Thyroid gland (tissue), 4 donors: ENCODE data around the gene UNC50.

Source experiments
- POLR2A ChIP-seq, 2 donors: fragments of 450-650 bp; IDR thresholded peaks; one replicate each; pipeline ENCODE4 v1.6.1; 2017; ENCODE audit warnings: antibody characterized with exemption in 2 of 2, mild to moderate bottlenecking in 2 of 2, moderate library complexity in 1 of 2
- TF ChIP-seq, protein P1 (sequence below), 6 experiments: fragments of 200-600 bp in 3 of 6; fragments of 450-650 bp in 3 of 6; sonication (generic) in 3 of 6; IDR thresholded peaks; one replicate each; pipeline ENCODE4 v1.5.1; 2016 to 2019; ENCODE audit warnings: antibody characterized with exemption in 6 of 6, mild to moderate bottlenecking in 2 of 6, inconsistent platforms in 1 of 6, moderate library complexity in 1 of 6

DNA sequence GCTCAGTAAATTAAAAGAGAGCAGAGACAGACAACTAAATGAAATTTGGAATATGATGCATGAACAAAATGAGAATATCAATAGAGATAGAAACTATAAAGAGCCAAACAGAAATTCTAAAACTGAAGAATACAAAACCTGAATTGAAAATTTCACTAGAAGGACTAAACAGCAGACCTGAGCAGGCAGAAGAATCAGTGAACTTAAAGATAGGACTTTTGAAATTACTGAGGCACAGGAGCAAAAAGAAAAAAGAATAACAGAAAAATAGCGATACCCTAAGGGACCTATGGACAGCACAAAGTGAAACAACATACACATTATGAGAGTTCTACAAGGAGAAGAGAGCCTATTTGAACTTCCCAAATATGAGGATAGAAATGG lies 41.6 kb downstream of the UNC50 start:
- TF ChIP-seq POLR2A (IDR thresholded peaks at IDR 0.05): no peak
- TF ChIP-seq, protein P1, sequence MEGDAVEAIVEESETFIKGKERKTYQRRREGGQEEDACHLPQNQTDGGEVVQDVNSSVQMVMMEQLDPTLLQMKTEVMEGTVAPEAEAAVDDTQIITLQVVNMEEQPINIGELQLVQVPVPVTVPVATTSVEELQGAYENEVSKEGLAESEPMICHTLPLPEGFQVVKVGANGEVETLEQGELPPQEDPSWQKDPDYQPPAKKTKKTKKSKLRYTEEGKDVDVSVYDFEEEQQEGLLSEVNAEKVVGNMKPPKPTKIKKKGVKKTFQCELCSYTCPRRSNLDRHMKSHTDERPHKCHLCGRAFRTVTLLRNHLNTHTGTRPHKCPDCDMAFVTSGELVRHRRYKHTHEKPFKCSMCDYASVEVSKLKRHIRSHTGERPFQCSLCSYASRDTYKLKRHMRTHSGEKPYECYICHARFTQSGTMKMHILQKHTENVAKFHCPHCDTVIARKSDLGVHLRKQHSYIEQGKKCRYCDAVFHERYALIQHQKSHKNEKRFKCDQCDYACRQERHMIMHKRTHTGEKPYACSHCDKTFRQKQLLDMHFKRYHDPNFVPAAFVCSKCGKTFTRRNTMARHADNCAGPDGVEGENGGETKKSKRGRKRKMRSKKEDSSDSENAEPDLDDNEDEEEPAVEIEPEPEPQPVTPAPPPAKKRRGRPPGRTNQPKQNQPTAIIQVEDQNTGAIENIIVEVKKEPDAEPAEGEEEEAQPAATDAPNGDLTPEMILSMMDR (IDR thresholded peaks at IDR 0.05): no peak
